Measurements from ENCODE around the gene AOPEP. TPM values are rescaled to one million over a fixed set of nuclear protein-coding genes. Genes with fewer than 3 reads are reported as not detected.

The AOPEP gene
- total RNA-seq, 4 donors from 2014 or later, result 149 to 306 (median 193) TPM

DNA sequence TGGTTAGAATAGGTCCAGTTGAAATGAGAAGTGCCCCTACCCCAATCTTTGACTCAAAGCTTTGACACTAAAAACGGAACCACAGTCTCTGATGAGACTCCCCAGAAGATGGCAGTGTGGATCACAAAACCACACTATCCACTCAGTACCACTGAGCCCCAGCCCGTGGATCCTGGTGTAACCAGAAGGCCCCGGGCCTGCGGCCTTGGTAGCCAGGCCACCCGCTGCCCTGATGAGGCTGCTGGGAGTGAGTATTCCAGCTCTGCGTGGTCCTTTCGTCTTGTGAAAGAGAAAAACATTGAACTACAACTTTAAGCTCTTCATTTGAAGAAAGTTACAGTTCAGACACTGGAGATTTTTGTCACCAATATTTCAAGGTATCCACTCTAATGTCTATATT lies 45.0 kb upstream of the AOPEP start:
- Histone ChIP-seq H3K36me3 (no peaks in the 10 kb centered on the region), H3K27me3 (no peaks in the 10 kb centered on the region), H3K9me3 (no peaks in the 10 kb centered on the region), H3K27ac (no peak overlapping the region), H3K4me3 (no peak overlapping the region), H3K4me1 (no peaks in the 10 kb centered on the region)
- WGBS, result 10% methylated on average over 7 of the region's 7 CpGs
- DNase-seq (ENCODE audit: low spot score in 2 of 2), result peak; percentile 84 to 85
- no peak for TF ChIP-seq POLR2A (IDR thresholded peaks at IDR 0.05)
- TF ChIP-seq CTCF (IDR thresholded peaks at IDR 0.05), result peak; percentile 43 to 61

- WGBS, result 85% methylated on average over 2 of the region's 2 CpGs
- TF ChIP-seq CTCF (IDR thresholded peaks at IDR 0.05), result no peak
- no peak for TF ChIP-seq POLR2AphosphoS5 (IDR thresholded peaks at IDR 0.05)
- TF ChIP-seq POLR2A (IDR thresholded peaks at IDR 0.05), result no peak
- TF ChIP-seq EP300 (IDR thresholded peaks at IDR 0.05), result no peak
- no peak overlapping the region for H3K27ac ChIP-seq
- H3K9me3 ChIP-seq, result no peaks in the 10 kb centered on the region
- no peak for DNase-seq (ENCODE audit: low spot score in 2 of 2)
- no peak overlapping the region for H3K4me3 ChIP-seq
- H3K36me3 ChIP-seq, result no peaks in the 10 kb centered on the region
- no peaks in the 10 kb centered on the region for H3K4me1 ChIP-seq
- H3K27me3 ChIP-seq, result no peaks in the 10 kb centered on the region
These were observed 41.1 kb upstream of the AOPEP start for GRCh38 chr9:94685359-94685758.

DNA sequence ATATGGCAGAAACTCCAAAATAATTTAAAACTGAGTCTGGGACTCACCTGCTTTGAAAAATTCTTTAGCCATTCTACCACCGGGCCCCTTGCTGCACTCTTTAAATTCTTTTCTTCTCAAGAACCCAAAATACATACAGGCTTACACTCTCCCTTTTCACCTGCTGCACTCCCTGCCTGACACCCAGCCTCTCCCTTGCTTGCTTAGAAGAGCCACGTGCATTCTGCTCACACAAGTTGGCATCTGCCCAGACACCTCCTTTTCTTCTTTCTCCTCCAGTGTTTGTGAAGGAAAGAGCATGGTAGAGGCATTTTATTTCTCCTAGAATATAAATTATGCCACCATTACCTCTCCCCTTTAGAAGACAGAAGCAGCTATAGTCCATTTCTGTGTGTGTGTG lies 39.0 kb upstream of the AOPEP start:
- no peak for TF ChIP-seq POLR2AphosphoS5 (IDR thresholded peaks at IDR 0.05)
- no peak for TF ChIP-seq EP300 (IDR thresholded peaks at IDR 0.05)
- TF ChIP-seq POLR2A (IDR thresholded peaks at IDR 0.05), result no peak
- TF ChIP-seq CTCF (IDR thresholded peaks at IDR 0.05), result no peak
- DNase-seq (ENCODE audit: low spot score in 2 of 2), result no peak
- 49% methylated on average over 2 of the region's 2 CpGs for WGBS
- Histone ChIP-seq H3K27ac (no peak overlapping the region), H3K4me1 (no peaks in the 10 kb centered on the region), H3K27me3 (no peaks in the 10 kb centered on the region), H3K36me3 (no peaks in the 10 kb centered on the region), H3K9me3 (no peaks in the 10 kb centered on the region), H3K4me3 (no peak overlapping the region)

DNA sequence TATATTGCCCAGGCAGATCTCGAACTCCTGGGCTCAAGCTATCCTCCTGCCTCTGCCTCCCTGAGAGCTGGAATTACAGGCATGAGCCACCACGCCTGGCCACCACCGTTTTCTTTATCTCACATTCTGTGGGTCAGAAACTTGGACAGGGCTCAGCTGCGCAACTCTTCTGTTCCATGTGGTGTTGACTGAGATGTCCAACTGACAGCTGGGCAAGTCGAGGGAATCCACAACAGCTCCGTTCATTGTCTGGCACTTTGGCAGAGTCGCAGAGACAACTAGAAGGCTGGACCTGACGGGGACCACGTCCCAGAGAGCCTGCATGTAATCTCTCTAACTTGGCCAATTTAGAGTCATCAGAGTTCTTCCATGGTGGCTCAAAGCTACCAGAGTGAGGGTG lies 36.2 kb upstream of the AOPEP start:
- H3K27ac ChIP-seq, result no peak overlapping the region
- H3K27me3 ChIP-seq, result no peaks in the 10 kb centered on the region
- H3K4me1 ChIP-seq, result no peaks in the 10 kb centered on the region
- 89% methylated on average over 9 of the region's 9 CpGs for whole genome bisulfite sequencing
- no peak overlapping the region for H3K4me3 ChIP-seq
- no peaks in the 10 kb centered on the region for H3K36me3 ChIP-seq
- H3K9me3 ChIP-seq, result no peaks in the 10 kb centered on the region
- DNase-seq (ENCODE audit: low spot score in 2 of 2), result no peak
- TF ChIP-seq EP300 (IDR thresholded peaks at IDR 0.05), result no peak
- TF ChIP-seq POLR2AphosphoS5 (IDR thresholded peaks at IDR 0.05), result no peak
- no peak for TF ChIP-seq POLR2A (IDR thresholded peaks at IDR 0.05)
- TF ChIP-seq CTCF (IDR thresholded peaks at IDR 0.05), result no peak

DNA sequence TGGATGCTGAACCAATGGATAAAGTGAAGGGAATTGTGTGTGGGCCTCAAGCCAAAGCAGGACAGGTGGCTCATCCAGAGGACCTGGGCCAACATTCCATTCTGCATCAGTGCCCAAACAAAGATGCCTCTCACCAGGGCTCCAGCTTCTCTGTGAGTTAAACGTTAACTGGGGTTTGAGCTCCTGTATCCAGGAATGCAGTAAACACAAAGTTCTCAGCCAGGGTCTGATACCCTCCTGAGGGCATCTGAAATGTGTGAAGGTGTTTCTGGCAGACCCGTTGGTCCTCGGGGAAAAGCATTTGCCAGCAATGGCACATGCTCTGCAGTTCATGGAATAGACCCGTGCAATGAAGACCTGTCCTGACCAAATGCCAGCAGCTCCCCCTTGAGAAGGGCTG lies 33.9 kb upstream of the AOPEP start:
- Histone ChIP-seq H3K4me3 (no peak overlapping the region), H3K4me1 (no peaks in the 10 kb centered on the region), H3K27me3 (no peaks in the 10 kb centered on the region), H3K9me3 (no peaks in the 10 kb centered on the region), H3K36me3 (no peaks in the 10 kb centered on the region), H3K27ac (no peak overlapping the region)
- WGBS, result 38% methylated on average over 3 of the region's 4 CpGs
- no peak for DNase-seq (ENCODE audit: low spot score in 2 of 2)
- no peak for TF ChIP-seq POLR2AphosphoS5 (IDR thresholded peaks at IDR 0.05)
- no peak for TF ChIP-seq POLR2A (IDR thresholded peaks at IDR 0.05)
- TF ChIP-seq EP300 (IDR thresholded peaks at IDR 0.05), result no peak
- no peak for TF ChIP-seq CTCF (IDR thresholded peaks at IDR 0.05)

Data from suprapubic skin (tissue), 4 donors.